ENCODE measurements around the gene TGFBR3.
"Not testable (repeated sequence)": the region's sequence is repeated elsewhere in the genome, so short reads cannot be mapped to it uniquely, and the experiment has no call there.

TGFBR3 gene

DNA sequence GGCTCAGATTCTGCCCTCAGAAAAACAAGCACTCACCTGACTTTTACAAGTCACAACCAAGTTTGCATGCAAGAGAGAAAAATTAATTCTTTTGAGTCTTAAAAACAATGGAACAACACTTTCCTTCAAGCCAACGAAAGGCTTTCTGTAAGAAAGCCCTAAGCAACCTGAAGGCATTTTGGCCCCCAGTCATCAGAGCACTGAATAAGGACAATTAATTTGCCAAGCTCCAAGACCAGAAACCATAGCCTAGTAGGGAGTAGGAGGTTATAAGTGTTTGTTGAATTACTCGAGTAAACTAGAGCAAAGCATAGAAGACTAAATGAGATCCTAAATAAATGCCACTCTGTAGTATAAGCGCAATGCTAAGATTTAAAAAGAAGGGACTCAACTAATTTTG lies 4.7 kb downstream of the TGFBR3 start:
- no peak for DNase-seq

DNA sequence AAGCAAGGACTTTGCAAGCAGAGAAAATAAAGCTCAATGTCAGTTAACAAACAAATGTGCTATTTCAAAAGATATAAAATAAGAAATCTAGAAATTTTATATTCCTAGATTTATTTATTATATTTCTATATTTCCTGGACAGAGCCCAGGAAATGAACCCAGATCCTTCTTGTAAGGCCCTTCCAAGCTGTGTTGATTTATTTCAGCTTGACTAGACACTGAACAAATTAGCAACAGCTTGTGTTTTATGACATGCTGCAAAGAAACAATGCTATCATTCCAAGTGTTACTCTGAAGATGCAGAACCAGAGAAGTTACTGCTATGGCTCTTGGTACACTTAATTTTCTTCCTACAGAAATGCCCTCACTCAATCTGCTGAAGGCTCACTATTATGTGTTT lies 6.2 kb downstream of the TGFBR3 start:
- DNase-seq: no peak

DNA sequence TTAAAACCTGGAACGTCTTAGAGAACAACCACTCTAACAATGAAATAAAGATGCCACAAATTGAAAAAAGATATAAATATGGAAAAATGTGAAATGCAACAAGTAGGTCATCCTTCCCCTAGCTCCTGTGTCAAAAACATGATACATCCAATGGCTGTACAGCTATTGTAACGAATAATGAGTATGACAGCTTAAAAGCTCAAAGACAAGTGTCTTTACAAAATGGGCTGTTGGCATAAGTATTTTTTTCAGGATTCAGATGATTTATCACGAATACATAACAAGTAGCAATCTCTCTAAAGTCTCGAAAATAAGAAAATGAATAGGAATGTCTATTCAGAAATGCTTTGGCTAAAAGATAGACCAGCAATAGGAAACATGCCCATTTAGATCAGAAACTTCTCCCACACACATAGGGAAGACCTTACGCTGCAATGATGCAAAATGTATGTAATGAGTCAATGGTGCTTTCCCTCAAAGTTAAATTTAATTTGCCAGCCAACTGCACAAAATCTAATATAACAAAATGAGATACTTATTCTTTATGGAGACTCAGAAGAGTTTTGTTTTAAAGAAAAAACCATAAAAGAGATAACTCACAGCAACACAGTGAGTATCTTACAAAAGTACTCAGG lies 8.3 kb downstream of the TGFBR3 start:
- DNase-seq: no peak

DNA sequence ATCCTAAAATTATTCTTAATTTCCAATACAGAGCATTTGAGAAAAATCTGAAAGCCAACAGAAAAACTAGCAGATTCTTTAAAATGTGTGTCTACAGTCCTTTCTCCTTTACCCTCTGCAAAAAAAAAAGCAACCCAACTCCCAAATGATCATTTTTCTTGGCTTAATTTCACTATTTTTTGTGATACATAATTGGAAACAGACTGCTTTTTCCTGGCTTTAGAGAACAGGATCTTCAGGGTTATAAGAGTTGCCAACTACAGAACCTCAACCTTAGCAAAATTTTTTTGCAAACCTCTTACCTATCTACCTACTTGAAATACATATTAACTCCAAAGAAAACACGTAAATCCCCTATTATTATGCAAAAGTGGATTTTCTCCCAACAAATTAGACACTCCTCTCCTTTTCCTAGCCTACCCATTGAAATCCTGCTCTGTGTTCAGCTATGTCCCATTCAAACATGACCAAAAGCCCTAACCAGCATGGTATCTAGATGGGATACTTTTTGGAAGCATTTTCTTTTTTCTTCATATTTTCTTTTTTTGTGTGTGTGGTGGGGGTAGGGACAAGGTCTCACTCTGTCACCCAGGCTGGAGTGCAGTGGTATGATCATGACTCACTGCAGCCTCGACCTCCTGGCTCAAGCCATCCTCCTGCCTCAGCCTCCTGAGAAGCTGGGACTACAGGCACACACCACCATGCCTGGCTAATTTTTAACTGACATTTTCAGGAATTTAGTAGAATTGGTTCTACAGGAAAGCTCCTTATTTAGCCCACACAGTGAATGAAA lies 9.0 kb downstream of the TGFBR3 start:
- DNase-seq: no peak

DNA sequence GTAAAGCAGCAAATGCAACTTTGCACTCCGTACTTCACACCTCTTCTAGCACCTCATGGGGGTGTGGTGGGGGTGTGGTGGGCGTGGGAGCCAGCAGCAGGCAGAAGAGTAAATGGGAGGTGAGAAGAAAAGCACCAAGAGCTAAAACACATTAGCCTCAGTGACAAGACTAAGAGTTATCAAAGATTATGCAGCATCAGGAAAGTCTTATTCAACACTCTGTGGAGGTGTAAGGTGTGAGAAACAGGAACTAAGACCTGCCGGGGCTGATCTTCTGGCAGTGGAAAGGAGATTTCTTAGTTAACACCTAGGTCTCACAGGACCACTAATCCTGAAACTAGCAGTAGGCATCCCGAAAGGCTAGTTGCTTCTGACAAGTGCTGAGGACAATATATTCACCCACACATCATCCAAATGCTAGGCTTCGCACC lies 9.9 kb downstream of the TGFBR3 start:
- no peak for DNase-seq

DNA sequence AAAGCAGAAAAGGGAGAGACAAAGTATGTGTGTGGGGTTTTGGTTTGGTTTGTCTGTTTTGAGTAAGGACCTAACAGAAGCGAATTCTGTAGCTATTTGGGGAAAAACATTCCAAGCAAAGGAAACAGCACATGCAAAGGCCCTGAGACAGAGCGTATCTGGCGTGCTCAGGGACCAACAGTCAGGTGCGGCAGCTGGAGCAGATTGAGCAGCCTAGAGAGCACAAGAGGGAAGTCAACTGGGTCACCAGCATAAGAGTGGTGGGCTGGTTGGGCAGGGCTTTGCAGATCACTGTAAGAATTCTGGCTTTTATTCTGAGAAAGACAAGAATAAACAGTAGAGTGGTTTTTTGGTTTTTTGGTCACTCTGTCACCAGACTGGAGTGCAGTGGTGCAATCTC lies 11.8 kb downstream of the TGFBR3 start:
- no peak for DNase-seq

DNA sequence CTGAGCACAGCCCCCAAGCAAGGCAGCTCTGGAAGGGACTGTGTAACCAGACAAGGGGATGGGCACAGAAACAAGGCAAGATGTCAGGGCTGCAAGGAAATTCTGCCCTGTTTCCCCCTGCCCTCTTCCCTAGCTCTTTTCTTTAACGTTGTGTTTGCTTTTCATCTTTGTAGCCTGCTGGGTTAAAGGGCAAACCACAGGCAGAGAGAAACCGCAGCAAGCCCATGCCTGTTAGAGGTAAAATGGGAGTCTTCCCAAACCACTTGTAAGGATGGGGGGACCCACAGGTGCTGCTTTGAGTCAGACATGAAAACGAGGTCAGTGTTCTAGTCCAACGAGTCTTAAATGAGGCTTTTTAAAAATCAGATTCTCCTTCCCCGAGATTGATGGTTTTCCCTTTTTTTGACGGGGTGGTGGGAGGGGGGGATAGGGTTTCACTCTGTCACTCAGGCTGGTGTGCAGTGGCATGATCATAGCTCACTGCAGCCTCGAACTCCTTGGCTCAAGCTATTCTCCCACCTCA lies 13.3 kb downstream of the TGFBR3 start:
- DNase-seq: no peak

DNA sequence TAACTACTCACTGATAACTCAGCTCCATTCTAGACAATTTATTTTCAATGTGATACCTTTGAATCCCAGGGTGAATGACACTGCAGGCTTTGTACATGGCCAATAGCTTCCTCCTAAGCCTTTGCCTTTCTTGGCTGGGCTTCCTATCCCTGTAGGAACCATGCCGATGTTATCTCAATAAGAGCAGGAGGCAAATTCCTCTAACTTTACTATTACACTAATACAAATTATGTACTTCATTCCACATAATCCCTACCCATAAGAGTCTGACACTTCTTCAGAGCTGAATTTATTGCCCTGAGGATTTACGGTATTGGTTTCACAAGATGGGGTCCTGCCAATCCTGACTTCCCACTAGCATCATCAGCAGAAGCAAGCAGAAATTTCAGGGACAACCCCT lies 14.0 kb downstream of the TGFBR3 start:
- no peak for DNase-seq

DNA sequence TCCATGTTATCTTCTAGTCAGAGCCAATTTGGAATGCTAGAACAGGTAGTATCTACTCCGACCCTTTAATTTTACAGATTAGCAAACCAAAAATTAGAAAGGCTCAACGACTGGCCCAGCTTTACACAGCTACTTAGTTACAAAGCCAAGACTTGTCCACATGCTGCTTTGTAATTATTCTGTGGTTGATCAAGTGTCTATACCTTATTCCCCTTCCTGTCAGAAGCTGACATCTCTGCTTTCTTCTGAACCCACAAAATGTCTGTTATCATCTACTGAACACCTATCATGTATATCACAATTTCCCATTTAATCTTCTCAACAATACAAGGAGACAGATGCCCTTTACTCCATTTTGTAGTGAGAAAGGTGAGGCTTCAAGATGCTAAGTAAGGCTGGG lies 15.6 kb downstream of the TGFBR3 start:
- DNase-seq: no peak

DNA sequence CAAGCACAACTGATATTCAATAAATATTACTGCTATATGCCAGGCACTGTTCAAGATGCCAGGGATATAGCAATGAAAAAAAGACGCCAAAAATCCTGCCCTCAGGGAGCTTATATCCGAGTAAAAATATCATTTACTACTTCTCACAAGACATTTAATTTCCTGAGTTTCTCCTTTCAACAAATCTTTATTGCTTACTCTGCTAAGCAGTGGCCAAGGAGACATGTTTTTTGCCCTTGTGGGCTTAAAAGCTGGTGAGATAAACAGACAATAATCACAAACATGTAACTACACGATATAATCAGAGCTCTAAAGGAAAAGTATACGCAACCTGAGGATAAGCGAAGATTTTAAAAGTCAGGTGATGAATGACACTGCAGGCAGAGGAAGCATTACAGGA lies 19.5 kb downstream of the TGFBR3 start:
- no peak for DNase-seq

DNA sequence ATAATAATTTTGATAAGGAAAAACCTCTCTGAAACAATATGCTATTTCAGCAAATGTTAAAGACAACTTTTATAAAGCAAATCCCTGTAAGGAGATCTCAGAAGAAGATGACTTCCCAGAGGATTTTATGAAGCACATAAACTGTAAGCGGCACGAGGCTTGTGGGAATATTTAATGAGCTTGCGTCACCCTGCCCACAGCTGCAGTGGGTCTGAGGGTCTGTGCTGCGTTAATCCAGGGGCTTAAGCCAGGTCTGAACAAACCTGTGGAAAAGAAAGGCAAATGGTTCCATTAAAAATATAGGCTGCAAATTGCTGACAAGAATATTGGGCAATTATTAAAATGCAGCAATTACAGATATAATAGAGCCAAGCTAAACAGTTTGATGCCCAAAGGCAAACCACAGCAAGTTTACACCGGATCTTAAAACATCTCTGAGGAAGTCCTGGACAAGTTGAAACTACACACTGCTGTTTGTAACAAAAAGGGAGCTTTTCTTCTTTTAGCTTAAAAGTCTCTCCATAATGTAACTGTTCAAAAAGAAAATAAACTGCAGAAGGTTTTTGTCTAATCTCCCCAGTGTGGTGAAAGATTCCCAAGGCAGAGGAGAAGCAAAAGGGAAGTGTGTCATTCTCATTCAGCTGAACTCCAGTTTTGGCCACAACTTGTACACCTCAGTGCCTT lies 21.8 kb downstream of the TGFBR3 start:
- no peak for DNase-seq

DNA sequence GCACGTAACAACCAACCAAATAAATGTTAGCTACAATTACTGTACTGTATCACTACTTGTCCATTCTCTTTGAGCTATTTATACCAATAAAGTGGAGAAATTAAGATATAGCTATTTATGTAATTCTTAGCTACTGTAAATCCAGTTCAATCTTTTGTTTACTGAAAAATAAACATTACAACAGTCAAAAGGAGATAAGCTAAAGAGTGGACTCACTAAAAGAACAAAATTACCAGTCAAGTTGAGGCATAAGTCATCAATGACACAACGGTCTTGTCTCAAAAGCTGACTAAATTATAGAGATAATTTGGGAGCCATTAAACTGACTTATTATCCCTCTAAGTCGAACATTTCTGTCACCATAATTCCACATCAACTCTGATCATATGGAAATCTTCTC lies 22.5 kb downstream of the TGFBR3 start:
- no peak for DNase-seq

DNA sequence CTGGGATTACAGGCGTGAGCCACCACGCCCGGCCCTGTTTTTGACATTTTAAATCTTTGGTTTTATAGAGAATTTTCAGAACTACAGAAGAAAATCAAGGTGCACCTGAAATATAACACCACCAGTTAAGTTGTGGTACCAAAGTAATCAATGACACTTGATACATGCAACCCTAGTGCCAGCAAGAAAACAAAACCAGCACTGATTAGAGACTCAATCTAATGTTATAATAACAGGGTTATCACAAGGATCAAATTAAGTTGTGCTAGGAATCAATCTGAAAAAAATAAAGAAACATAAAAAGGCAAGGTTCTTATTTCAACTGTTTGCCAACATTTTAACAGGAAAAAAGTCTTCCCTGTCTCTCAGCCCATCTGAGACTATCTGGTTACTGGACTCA lies 23.8 kb downstream of the TGFBR3 start:
- DNase-seq: no peak

DNA sequence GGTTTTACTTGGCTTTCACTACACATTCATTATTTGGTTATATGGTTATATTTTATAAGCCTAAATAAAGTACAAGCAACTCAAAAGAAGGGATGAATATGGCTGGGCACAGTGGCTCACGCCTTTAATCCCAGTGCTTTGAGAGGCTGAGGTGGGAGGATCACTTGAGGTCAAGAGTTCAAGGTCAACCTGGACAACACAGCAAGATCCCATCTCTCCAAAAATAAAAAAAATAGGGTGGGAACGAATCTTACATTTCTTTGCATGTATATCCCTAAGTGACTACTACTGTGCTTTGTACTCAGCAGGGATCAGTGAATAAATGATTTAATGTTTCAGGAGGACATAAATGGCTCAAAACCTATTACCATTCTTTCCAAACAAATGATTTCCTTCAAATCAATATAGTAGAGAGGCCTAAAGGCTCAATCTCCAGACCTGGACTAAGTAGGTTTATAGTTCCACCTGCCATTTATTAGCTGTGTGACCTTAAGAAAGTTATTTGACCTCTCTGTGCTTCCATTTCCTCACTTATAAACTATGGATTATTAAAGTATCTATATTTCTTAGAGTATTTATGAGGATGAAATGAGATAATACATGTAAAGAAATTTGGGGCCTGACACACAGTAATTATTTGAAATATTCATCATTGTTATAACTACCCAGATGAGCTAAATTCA lies 28.3 kb downstream of the TGFBR3 start:
- no peak for DNase-seq

DNA sequence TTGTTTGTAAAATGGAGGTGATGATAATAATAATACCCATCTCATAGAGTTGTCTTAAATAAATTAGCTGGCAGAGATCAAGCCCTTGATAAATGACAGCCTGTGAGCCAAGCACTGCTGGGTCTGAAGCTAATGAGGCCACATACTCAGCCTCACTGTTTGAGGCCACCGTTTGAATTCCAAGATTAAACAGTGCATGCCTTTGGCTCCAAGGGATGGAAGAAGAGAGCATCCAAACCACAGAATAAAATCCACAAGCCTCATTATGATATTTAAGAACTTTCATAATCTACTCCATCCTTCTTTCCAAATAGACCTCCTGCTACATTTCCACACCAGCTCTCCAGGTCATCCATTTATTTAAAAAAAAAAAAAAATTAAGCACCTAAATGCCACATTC lies 29.0 kb downstream of the TGFBR3 start:
- no peak for DNase-seq

DNA sequence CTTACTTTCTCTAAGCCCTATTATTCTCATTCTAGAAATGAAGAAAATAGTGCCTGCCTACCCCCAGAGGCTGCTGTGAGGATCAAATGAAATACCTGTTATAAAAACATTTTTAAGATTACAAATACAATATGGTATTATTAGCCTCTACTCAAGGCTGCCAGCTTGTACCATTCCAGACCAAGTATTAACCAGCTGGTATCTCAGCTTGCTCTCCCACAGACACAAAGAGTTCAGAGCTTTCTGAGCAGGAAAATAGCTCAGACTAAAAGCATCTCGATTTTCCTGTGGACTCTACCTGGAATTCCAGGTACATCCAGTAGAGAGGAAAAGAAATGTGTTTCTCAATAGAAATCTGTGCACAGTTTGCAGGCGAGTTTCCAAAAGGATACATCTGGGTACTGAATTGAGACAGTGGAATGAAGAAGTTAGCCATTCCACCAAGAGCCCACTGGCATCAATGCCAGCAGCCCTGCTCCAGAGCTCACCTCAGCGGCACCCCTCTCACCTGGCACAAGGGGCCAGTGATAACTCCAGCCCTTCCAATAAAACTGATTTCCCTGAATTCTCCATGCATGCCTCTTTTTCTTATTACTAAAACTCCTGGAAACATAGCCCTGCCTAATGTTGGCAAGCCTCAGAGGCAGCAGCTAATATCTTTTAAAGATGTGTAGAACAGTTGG lies 31.0 kb downstream of the TGFBR3 start:
- no peak for DNase-seq

DNA sequence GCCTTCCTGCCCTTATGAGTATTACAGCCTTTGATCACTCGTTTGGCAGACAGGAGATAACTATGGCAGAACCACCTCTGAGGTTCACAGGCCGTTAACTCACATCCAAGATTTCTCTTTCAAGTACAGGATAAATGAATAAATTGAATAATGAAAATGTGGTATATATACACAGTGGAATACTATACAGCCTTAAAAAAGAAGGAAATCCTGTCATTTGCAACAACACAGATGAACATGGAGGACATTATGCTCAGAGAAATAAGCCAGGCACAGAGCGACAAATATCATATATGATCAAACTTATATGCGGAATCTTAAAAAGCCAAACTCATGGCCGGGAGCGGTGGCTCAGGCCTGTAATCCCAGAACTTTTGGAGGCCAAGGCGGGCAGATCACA lies 32.6 kb downstream of the TGFBR3 start:
- DNase-seq: no peak

DNA sequence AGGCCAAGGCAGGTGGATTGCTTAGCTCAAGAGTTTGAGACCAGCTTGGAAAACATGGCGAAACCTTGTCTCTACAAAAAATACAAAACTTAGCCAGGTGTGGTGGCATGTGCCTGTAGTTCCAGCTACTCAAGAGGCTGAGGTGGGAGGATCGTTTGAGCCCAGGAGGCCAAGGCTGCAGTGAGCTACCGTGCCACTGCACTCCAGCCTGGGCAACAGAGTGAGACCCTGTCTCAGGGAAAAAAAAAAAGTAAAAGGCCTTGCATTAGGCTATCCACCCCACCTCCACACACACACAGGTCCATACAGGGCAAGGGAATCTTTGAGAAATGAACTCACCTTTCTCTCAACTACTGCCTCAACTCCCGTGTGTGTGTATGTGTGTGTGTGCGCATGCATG lies 33.9 kb downstream of the TGFBR3 start:
- DNase-seq: not testable (repeated sequence)

DNA sequence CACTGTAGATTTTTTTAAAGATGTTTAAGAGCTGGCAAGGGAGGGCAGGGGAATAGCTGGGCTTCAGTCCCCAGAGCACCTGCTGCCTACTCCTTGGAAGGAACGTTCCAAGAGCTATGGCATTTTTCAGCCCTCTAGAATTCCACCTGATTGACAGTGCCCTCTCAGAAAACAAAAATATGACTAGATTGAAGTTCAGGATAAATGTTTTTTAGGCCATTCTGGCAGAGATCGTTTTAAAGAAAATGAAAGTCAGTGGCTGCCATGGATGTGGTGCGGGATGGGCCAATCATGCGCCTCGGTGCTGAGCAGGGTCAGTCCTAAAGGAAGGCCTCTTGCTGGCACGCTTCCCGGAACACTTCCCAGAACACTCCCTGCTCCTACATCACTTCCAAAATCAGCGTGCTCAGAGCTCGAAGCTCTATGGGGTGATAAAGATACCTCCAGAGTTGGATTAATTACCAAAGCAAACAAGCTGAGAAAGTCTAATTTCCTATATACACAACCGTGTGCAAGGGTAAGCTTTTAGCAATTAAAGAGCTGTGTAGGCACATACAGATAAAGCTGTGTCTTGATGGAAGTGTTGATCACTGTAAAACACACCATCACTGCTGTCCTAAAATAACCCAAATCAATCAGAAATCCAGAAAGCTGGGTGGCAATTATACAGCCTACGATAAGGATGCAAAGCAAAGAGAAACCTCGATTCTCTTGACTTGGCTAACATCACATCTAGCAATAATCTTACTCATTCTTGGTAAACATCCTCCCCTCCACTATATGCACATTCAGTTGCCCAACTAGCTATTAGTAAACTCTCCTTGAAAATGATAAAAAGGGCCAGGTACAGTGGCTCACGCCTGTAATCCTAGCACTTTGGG lies 34.6 kb downstream of the TGFBR3 start:
- peak; percentile 93 for DNase-seq

DNA sequence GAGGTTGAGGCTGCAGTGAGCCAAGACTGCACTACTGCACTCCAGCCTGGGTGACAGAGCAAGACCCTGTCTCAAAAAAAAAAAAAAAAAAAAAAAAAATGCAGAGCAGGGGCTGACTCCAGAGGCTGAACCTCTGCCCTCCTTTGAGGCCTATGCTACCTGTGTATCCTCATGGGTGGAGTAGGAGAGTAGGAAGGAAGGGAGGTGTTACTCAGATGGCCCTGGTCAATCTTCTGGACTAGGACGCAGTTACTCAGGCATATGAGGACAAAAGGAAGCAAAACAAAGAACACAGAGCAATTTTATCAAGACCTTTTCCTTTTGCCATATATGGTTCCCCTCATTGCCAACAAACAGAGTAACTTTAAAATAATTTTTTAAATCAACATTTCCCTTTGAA lies 35.2 kb downstream of the TGFBR3 start:
- no peak for DNase-seq

DNA sequence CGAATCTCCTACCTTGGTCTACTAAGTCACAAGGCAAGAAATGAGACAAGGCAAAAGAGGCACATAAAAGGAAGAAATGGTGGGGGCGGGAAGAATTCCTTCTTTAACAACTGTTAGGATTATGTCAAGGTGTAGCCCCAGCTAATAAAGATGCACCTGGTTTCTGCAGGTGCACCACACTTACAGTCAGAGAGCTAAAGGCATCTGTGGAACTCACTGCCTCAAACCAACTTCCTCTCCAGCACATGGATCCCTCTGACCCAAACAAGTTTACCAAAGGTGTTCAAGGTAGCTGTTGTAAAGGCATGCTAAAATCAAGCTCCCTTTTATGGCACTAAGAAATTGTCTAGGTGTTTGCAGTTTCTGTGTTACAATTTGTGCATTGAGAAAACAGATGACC lies 38.1 kb downstream of the TGFBR3 start:
- DNase-seq: no peak

DNA sequence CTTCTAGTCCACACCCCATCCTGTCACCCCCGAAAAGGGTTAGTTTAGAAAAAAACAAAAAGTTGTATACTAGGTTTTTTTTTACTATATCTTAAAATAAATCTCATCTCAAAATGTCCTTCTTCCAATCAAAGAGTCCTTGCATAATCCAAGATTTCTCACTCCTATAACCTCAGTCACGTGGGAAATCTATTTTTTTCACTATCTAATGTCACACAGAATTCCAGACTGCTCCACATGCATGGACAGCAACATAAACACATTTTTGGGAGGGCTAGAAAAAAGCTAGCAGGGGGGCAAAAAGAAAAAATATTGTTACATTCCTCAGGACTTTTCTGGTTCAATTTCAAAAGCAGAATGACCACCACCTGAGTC lies 39.3 kb downstream of the TGFBR3 start:
- DNase-seq: no peak

All from femur (tissue), 1 donor.